HG02943 (cell line): ENCODE data around the gene SBSN.

Experiments used
- ATAC-seq: cut with Tn5 transposase; IDR thresholded peaks from one replicate; pipeline ENCODE4 v1.9.1; 2021; ENCODE audit warnings: mild to moderate bottlenecking, low read depth, moderate library complexity; ENCODE audit not compliant: unreplicated experiment

SBSN gene

DNA sequence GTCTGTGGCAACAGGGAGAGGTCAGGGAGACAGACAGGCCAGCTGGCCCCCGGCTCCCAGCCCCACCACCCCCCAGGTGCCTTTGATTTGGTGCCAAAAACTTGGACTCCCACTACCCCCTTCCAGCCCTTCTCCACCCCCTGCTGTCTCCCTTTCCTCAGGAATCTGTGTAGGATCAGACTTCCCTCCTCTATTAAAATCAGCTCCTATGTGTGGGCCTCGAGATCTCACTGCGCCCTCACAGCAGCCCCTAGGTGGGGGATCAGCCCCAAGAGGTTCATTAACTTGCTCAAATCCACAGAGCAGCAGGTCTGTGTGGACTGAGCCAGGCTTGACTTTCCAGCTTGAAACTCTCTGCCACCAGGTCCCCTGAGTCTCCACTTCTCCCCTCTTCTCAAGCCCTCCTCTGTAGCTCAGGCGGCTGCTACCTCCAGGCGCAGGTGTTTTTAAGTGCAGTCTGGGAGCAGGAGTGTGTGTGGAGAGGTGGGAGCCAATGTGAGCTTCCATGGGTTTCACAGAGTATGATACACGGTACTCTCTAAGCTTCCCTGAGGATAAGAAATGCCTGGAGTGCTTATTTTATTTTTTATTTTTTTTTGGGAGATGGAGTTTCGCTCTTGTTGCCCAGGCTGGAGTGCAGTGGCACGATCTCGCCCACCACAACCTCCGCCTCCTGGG is 6.8 kb upstream of the SBSN start:
- ATAC-seq, result no peak

DNA sequence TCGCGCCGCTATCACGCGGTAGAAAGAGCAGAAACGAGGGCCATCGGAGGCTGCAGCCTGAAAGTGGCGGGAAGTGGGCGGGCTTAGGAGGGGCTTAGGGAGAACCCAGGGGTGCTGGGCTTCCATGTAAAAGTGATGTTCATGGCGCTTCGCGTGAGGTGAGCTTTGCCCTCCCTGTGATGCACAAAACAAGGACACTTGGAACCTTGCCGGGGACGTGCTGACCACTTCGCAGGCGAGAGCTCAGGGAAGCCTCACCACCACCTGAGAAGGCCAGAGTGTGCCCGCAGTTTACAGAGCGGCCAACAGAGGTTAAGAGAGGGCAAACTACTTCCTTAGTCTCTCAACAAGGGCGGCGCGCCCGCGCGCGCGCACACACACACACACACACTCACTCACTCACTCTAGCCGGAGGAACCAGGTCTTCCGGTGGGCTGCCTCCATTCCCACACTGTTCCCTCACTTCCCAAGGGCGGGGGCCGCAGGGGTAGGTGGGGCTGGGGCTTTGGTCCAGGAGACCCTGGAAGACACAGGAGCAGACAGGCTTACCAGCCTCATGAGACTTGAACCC is 5.8 kb upstream of the SBSN start:
- ATAC-seq, result no peak

DNA sequence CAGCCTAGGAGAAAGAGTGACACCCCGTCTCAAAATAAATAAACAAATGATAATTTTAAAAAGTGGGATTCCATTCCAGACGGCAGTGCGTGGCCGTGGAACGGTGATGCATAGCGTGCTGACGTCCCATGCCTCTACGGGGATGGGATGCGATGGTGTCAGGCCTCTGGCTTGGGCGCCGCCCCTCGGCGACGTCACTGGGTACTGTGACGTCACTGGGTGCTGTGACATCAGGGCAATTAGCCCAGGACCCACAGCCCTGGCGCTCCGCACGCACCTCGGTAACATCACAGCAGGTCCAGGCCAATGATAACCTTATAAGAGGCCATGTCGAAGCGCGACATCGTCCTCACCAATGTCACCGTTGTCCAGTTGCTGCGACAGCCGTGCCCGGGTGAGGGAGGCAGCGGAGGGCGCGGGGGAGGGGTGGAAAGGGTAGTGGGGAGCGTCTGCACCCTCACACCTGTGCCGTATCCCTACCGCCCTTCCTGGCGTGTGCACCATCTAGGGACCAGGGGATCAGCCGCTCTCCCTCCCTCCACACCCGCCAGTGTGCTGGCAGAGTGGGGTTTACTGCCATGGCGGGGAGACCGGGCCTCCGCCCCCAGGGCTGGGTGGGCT is 5.2 kb upstream of the SBSN start, which contains the start of gene GAPDHS:
GAPDHS (plus strand) TSS at position 256 of the 621 bp plus-strand sequence; CDS start at position 328, 72 bp downstream.
- ATAC-seq, result no peak

DNA sequence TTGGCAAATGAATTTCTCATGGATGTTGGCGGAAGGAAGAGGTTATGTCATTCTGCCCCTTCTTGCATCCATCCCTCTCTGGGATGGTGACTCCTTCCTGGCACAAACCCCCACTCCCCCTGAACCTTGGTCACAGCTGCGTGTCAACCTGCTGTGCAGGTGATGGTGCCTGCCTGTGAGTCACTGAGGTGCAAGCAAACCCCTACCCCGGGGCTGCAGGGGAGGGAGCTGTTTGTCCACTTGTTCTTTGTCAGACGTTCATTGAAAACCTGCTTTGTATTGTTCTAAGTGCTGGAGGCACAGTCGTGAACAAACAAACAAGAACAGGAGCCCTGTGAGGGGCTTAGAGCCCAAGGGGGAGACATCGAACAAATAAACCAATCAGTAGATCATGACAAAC is 3.2 kb upstream of the SBSN start:
- no peak for ATAC-seq

DNA sequence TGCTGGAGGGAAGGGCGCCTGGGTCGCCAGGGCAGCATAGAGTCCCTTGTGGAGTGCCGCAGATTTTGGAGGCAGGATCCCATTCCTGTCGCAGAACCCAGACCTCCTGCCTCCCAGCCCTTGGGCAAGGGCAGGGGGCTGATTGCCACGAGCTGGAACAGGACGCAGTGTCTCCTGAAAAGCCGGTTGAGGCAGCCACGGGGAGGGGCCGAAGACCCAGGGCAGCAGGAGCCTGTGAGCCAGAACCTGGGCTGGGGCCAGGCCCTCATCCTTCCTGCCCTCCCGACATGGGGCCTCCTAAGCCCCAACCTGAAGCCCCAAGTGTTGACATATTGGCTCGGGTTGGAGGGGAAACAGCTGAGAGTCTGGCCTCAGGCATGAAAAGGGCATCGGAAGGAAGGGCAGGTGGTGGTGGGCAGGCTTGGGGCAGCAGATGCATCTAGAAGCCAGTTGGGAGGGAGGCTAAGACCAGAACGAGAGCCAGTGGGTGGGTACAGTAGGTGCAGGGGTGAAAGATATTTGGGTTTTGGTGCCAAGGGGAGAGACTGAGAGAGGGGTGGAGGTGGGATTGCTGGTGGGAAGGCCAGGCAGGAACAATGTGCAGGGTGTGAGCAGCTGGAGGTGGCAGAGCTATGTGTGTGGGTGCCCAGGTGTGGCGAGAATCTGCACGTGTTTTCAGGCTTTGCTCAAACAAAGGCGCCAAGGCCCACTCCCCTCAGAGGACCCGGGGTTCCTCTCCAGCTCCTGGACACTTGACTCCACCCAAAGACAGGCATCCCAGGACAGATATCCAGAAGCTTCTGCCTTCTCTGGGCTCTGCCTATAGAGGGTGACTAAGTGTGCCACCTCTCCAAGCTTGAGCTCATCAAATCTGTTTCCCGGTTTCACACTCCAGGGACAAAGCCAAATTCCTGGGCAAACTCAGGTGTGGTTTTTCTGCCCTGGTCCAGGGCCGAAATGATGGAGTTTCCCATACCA is 1.4 kb upstream of the SBSN start:
- no peak for ATAC-seq

DNA sequence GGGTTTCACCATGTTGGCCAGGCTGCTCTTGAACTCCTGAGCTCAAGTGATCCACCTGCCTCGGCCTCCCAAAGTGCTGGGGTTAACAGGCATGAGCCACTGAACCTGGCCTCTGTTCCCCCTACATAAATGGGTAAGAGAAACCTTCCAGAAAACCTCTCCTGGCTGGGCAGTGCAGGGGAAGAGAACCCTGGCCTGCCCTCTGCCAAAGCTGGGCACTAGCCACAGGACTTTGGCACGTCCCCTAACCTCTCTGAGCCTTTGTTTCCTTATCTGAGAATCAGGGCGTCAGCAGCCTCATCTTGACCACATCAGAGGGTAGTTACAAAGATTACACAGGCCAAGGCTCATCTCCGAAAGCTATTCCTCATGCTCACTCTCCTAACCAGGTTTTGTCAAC is 2.2 kb downstream of the SBSN start:
- no peak for ATAC-seq

DNA sequence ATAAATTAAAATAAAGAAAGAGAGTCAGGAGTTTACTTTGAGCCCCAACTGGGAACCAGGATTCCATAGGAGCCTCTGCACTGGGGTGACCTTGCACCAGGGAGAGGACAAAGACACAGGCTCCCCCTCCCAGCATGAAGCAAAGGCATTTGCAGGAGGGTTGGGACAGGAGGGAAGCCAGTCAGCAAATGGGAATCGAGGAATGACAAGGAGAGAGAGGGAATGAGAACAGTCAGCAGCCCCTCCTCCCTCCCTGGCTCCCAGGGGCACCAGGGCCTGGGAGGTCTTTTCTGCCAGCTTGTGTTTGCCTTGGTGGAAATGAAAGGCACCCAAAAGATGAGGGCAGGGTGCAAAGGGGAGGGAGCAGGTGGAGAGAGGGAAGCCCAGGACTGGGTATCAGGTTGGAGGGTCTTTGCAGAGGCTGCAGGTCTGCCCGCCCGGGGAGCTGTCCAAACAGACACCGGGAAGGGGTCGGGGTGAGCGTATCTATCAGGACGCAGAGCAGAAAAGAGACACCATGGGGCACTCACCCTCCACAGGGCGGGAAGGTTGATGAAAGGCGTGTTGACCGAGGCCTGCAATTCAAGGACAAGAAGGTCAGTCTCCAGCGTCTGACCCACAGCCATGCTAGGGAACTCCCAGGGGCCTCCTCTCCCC is 3.8 kb downstream of the SBSN start:
- no peak for ATAC-seq

DNA sequence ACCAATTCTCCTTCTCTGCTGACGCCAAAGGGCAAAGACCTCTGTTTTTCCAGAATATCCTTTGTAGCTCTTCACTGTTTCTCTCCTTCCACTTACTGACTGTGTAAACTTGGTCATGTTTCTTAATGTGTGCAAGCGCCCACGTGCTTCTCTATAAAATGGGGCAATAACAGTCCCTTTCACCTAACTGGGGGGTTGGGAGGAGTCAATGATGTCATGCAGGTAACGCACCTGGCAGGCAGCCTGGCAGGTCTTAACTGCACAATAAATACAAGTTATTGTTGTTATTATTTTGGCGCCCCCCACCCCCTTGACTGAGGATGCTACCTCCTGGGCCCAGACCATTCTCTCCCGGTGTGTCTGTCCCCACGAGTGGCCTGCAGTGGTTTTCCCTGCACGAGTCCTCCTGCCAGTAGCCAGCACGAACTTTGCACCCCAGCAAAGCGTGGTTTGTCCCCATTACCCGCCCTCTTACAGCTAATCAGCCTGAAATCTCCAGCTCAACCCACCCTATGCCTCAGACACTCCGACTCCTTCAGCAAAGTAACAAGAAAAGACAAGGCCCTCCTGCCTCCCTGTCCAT is 5.3 kb downstream of the SBSN start:
- no peak for ATAC-seq

DNA sequence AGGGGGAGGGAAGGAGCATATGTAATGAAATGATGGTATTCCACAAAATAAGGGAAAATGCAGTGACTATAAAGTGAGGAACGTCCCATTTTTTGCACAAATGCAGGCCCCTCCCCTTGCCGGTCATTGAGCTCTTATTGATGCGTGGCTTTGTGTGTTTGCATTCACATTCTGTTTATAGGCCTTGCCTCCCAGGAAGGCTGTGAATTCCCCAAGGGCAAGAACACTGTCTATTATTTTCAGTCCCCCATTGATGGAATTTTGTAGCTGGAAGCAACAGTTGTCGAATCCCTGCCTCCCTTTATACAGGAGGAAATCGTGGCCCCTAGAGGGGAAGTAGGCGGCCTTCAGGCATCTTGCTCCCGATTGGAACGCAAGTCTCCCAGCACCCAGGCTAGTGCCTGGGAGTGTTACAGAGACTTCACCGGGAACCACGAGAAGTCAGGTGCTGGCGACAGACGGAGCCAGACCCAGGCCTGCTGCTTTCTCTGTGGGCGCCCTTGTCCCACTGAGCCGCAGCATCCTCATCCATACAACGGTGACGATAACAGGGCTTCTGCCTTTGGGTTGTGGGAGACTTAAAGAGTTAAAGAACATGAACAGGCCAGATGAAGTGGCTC is 6.9 kb downstream of the SBSN start:
- ATAC-seq, result no peak

DNA sequence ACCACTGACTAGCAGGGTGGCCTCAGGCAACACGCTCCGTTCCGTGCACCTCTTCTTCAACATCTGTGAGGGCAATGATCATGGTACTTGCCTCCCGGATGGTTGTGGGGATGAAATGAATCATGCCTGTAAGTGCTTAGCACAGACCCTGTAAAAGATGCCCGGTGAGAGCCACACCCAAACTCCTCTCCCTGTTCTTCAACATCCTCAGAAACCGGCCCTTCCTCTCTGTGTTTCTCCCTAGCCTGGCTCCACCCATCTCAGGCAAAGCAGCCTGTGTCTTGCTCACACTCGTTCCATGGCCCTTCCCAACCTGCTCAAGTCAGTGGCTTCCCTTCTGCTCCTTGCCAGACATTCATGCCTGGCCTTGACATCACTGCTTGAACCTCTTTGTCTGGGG is 8.8 kb downstream of the SBSN start:
- ATAC-seq, result no peak

DNA sequence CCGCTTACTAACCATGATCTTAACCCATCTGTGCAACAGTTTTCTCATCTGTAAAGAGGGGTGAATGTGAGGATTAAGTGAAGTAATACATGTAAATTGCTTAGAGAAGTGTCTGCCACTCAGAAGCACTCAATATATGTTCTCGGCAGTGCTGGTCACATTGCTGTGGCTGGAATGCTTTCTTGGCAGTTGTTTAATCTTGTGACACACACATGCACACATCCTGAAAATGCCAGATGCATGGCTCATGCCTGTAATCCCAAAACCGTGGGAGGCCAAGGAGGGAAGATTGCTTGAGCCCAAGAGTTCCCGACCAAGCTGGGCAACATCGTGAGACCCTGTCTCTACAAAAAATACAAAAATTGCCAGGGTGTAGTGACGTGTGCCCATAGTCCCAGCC is 9.8 kb downstream of the SBSN start:
- ATAC-seq, result no peak

DNA sequence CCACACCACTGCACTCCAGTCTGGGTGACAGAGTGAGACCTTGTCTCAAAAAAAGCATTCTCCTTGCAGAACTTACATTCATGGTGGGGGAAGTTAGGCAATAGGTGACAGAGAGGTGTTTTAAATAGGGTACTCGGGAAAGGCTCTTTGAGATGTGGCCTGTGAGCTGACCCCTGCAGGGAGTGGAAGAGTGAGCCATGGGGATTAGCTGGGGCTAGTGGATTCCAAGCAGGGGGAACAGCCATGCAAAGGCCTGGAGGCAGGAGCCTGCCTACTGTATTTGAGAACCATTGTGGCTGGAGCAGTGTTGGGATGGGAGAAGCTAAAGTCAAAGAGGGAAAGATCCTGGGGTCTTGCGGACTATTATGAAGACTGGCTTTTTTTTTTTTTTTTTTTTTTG is 10.8 kb downstream of the SBSN start:
- ATAC-seq, result no peak

DNA sequence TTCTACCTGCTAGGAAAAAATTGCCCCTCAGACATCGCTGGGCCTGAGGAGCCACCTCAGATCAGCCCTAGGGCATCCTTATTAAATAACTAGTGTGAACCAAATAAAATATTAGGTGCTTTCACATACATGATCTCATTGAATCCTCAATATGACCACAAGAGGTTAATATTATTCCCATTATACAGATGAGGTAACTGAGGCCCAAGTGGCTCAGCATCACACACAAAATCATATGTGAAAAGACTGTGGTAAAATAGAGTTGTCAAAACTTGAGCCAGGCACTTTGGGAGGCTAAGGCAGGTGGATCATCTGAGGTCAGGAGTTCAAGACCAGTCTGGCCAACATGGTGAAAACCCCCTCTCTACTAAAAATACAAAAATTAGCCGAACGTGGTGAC is 11.8 kb downstream of the SBSN start:
- ATAC-seq, result no peak

DNA sequence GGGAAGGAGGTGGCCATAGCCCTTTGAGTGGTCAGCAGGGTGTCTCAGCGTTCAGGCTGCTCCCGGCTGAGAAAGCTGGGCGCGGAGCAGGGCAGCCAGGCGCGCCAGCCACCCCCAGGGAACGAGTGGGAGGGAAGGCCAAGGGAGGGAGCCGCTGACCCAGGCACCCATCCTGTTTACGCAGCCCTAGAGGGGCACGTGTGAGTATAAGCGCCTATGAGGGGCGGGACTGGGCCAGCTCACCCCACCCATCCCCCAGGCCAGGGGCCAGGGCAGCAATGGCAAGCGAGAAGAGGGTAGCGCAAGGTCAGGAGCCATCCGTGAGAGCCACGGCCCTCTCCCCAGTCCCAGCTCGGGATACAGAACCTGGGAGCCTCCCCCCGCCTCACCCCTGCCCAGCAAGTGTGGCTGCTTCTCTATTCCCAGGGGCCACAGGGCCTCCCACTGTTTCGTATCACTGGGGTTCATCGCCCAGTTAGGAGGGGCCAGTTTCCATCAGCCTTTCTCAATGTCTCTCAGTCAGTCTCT is 13.8 kb downstream of the SBSN start:
- no peak for ATAC-seq

DNA sequence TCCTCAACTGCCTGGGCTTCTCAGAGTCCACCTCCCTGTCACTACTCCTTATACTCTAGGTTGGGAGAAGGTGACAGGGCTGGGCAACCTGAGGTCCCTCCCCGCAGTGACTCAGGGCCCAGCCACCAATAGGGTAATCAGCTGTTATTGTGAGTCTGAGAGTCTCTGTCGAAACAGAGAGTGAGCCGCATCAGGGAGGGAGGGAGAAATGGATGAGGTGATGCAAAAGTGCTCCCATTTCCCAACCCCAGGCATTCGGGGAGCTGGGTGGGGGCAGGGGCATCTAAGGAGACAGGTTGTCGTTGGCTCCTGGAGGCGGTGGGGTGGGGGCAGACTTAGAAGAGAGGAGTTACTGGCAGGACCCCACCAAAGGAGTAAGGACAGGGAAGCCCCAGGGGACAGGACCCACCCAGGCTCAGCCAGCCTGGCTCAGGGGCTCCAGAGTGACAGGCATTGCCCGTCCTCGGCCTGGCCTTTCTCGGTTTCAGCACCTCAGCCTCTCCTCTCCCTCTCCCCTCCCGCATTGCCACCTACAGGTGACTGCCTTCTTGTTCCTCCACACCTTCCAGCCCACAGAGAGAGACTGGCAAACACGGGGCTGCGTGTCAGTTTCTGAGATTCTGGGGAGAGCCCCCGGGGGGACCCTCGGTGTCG is 14.4 kb downstream of the SBSN start, which contains the start of gene DMKN:
DMKN (minus strand) TSS at position 22 of the 654 bp plus-strand sequence. CDS start 174 bp downstream, outside the sequence.
- no peak for ATAC-seq

DNA sequence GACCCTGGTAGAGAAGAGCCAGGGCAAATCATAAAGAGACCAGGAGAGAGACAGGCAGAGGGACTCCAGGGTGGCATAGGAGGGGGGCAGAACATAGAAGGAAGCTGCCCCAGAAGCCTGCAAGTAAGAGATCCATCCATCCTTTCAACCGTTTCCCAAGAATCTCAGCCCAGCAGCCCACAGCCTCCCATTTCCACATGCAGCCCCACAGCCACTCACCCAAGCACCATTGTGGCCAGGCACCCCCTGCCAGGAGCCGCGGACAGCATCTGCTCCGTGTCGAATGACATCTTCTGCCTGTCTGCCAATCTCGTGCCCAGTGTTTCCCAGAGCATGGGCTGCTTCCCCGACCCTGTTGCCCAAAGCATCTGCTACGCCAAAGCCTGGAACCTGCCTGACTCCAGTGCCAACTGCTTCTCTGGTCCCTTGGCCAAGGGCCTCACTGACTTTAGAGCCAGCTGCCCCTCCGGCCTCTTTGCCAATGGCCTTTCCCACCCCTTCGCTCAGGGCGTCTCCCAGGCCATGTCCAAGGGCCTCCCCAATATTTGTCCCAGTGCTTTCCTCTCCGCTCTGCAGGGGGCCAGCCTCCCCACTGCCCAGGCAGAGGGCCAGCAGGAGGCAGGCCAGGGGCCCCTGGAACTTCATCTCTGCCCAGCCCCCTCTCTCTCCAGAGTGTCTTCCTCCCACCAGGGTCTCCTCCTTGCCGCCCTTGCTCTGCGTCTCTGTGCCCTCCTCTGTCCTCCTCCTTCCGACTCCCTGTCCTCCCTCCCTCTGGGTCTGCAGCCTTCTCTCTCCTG is 15.1 kb downstream of the SBSN start:
- ATAC-seq, result no peak

DNA sequence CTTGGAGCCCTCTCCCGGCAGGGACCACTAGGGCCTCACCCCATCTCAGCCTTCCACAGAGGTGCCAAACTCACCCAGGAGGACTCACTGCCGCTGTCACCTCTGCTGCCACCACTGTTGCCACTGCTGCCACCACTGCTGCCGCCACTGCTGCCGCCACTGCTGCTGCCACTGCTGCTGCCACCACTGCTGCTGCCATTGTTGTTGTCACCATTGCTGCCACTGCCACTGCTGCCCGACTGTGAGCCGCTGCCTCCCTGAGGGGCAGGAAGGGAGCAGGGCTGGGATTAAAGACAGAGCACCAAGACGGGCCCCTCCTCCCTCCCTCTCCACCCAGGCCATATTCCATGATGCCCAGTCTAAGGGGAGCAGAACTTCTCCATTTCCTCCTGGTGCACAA is 16.8 kb downstream of the SBSN start:
- no peak for ATAC-seq

DNA sequence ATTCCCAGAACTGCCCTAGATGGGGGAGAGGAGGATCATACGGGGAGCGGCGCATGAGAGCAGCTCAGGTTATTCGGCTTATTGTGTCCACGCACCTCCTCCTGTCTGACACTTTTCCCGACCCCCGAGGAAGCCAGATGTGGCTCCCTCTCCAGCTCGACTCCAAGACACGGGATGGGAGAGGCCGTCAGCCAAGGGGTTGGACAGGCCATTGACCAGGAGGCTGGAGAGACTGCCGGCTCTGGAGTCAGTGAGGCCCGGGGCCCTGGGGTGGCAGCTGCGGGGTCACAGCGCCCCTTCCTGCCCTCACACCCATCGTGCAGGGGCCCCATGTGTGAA is 17.5 kb downstream of the SBSN start:
- ATAC-seq, result no peak
